AG09309 (cell line): ENCODE measurements around the gene SPG7.

Experiments
- DNase-seq: peaks from one replicate; pipeline ENCODE4 v3.0.0-alpha.2; 2010; ENCODE audit warnings: low read depth
- H3K4me3 ChIP-seq: 2 replicates; pipeline ENCODE4 v1.5.1; 2011; ENCODE audit warnings: mild to moderate bottlenecking, low read depth, low read length, moderate library complexity; ENCODE audit not compliant: control insufficient read depth
- CTCF ChIP-seq: IDR thresholded peaks from 2 replicates; pipeline ENCODE4 v1.5.1; 2011; ENCODE audit warnings: mild to moderate bottlenecking, low read depth, low read length, inconsistent platforms; ENCODE audit not compliant: insufficient read depth, control insufficient read depth; ENCODE audit errors: missing control alignments

Gene SPG7

GRCh38 chr16:89504091-89504490, 4.1 kb upstream of the SPG7 start:
- DNase-seq, result no peak
- H3K4me3 ChIP-seq, result no peak overlapping the region
- no peak for TF ChIP-seq CTCF

GRCh38 chr16:89505204-89506112, 2.7 kb upstream of the SPG7 start:
- TF ChIP-seq CTCF, result no peak
- DNase-seq, result no peak

GRCh38 chr16:89506113-89506504, 2.1 kb upstream of the SPG7 start:
- TF ChIP-seq CTCF, result no peak
- no peak for DNase-seq
- no peak overlapping the region for H3K4me3 ChIP-seq

More at GRCh38 chr16:89505204-89506112, 2.7 kb upstream of the SPG7 start:
- H3K4me3 ChIP-seq, result no peak overlapping the region

GRCh38 chr16:89506791-89507191, 1.4 kb upstream of the SPG7 start:
- no peak for TF ChIP-seq CTCF
- no peak for DNase-seq
- peak overlapping the region; percentile 77 for H3K4me3 ChIP-seq

GRCh38 chr16:89507214-89507833, 879 bp upstream of the SPG7 start:
- no peak for DNase-seq
- H3K4me3 ChIP-seq, result peak overlapping the region; percentile 77
- TF ChIP-seq CTCF, result no peak

GRCh38 chr16:89510526-89510925, 2.3 kb downstream of the SPG7 start:
- H3K4me3 ChIP-seq, result no peak overlapping the region
- TF ChIP-seq CTCF, result no peak
- DNase-seq, result no peak
